Measurements from ENCODE around the gene ARHGAP26. TPM values are rescaled to one million over a fixed set of nuclear protein-coding genes. Genes with fewer than 3 reads are reported as not detected.

The ARHGAP26 gene
- total and polyA plus RNA-seq, 7 donors = 5.4 to 25.5 (median 19.1) TPM

DNA sequence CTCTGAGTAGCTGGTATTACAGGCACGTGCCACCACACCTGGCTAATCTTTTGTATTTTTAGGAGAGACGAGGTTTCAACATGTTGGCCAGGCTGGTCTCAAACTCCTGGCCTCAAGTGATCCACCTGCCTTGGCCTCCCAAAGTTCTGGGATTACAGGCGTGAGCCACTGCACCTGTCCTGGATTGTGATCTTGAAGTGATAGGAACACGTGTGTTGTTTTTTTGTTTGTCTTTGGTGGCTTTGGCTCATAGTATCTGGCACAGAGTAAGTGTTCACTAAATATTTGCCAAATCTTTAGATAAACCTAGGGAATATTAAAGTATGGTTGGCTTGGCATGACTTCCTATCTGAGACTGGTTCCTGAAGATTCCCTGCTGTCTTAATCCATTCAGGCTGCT lies 172.7 kb downstream of the ARHGAP26 start:
- H3K4me3 ChIP-seq = no peak overlapping the region
- intact Hi-C loops (cut with DNase I) = no loop called here
- no peaks in the 10 kb centered on the region for H3K27me3 ChIP-seq
- TF ChIP-seq, protein P1, sequence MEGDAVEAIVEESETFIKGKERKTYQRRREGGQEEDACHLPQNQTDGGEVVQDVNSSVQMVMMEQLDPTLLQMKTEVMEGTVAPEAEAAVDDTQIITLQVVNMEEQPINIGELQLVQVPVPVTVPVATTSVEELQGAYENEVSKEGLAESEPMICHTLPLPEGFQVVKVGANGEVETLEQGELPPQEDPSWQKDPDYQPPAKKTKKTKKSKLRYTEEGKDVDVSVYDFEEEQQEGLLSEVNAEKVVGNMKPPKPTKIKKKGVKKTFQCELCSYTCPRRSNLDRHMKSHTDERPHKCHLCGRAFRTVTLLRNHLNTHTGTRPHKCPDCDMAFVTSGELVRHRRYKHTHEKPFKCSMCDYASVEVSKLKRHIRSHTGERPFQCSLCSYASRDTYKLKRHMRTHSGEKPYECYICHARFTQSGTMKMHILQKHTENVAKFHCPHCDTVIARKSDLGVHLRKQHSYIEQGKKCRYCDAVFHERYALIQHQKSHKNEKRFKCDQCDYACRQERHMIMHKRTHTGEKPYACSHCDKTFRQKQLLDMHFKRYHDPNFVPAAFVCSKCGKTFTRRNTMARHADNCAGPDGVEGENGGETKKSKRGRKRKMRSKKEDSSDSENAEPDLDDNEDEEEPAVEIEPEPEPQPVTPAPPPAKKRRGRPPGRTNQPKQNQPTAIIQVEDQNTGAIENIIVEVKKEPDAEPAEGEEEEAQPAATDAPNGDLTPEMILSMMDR (IDR thresholded peaks at IDR 0.05) = no peak
- TF ChIP-seq EP300 (IDR thresholded peaks at IDR 0.05) (no peak), POLR2A (IDR thresholded peaks at IDR 0.05) (no peak), POLR2AphosphoS5 (IDR thresholded peaks at IDR 0.05) (no peak)
- 79 to 88% methylated on average over 4 of the region's 4 CpGs for WGBS, 2 donors
- H3K9me3 ChIP-seq = no peaks in the 10 kb centered on the region
- H3K36me3 ChIP-seq = no peaks in the 10 kb centered on the region
- no peak overlapping the region for H3K27ac ChIP-seq
- no peak for DNase-seq
- H3K4me1 ChIP-seq = peaks cover 0 to 23% (median 5%) of the 10 kb centered on the region in 4 donors

DNA sequence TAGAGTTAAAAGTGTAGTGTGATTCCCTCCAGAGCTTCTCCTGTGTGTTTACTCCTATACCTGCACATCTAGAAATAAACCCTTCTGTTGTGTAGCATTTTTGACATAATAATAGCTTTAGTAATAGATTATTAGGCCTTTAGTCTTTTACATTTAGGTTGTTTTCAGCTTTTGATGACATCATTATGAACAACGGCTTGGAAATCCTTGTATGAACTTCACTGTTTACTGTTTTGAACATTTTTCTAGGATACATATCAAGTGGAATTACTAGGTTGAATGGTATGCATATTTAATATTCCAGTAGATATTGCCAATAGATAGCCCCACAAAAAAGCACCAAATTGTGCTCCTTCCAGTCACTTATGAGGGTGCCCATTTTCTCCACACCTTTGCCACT lies 174.0 kb downstream of the ARHGAP26 start:
- WGBS, 2 donors = 78 to 95% methylated on average over 1 of the region's 1 CpG
- TF ChIP-seq POLR2A (IDR thresholded peaks at IDR 0.05) (no peak), EP300 (IDR thresholded peaks at IDR 0.05) (no peak), POLR2AphosphoS5 (IDR thresholded peaks at IDR 0.05) (no peak)
- TF ChIP-seq, protein P1 (IDR thresholded peaks at IDR 0.05) = no peak
- intact Hi-C loops (cut with DNase I) = no loop called here
- no peak for DNase-seq
- Histone ChIP-seq H3K36me3 (no peaks in the 10 kb centered on the region), H3K27ac (no peak overlapping the region), H3K27me3 (no peaks in the 10 kb centered on the region), H3K9me3 (no peaks in the 10 kb centered on the region), H3K4me3 (no peak overlapping the region), H3K4me1 (peaks cover 0 to 12% (median 1%) of the 10 kb centered on the region in 4 donors)

DNA sequence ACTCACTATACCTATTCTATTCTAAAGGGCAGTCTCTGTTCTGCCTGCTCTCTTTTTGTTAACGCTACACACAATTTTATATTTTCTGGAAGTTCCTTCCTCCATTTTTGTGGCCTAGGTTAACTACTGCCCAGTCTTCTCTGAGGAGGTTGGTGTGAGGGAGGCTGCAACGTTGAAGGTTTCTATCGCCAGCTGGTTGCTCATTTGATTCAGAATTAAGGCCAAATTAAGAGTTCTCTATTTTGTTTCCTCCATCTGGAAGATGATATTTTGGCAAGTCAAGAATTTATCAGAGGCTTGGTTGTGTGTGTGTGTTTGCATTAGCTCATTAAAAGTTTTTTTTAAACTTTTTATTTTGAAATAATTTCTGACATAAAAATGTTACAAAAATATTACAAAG lies 175.1 kb downstream of the ARHGAP26 start:
- no peaks in the 10 kb centered on the region for H3K9me3 ChIP-seq
- peaks cover 0 to 12% (median 1%) of the 10 kb centered on the region in 4 donors for H3K4me1 ChIP-seq
- DNase-seq = no peak
- H3K4me3 ChIP-seq = no peak overlapping the region
- WGBS, 2 donors = 84 to 92% methylated on average over 3 of the region's 3 CpGs
- H3K27ac ChIP-seq = no peak overlapping the region
- no peak for TF ChIP-seq POLR2A (IDR thresholded peaks at IDR 0.05)
- TF ChIP-seq EP300 (IDR thresholded peaks at IDR 0.05) = no peak
- TF ChIP-seq POLR2AphosphoS5 (IDR thresholded peaks at IDR 0.05) = no peak
- TF ChIP-seq, protein P1 (IDR thresholded peaks at IDR 0.05) = no peak
- no peaks in the 10 kb centered on the region for H3K27me3 ChIP-seq
- no peaks in the 10 kb centered on the region for H3K36me3 ChIP-seq
- intact Hi-C loops (cut with DNase I) = no loop called here

DNA sequence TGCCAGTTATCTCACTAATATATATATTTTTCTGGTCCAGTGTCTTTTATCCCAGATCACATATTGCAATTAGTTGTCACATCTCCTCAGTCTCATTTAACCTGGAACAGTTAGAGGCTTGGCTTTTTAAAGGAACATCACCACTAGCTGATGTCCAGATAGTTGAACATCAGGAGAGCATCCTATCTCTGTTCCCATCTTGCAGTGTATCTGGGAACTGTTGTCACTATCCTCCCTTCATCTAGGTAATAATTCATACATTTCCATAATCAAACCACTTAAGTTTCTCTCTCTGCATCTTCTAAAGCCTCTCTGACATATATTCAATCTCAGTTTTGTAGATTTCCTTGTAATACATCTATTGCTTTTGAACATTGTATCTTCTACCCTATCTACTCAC lies 175.7 kb downstream of the ARHGAP26 start:
- intact Hi-C loops (cut with DNase I) = no loop called here
- Histone ChIP-seq H3K4me1 (peaks cover 0 to 12% (median 1%) of the 10 kb centered on the region in 4 donors), H3K4me3 (no peak overlapping the region), H3K9me3 (no peaks in the 10 kb centered on the region), H3K27me3 (no peaks in the 10 kb centered on the region), H3K36me3 (no peaks in the 10 kb centered on the region), H3K27ac (no peak overlapping the region)
- no peak for DNase-seq
- TF ChIP-seq POLR2A (IDR thresholded peaks at IDR 0.05) (no peak), POLR2AphosphoS5 (IDR thresholded peaks at IDR 0.05) (no peak), EP300 (IDR thresholded peaks at IDR 0.05) (no peak)
- TF ChIP-seq, protein P1 (IDR thresholded peaks at IDR 0.05) = no peak

Measured in sigmoid colon (tissue), 7 donors.